ENCODE results near the gene ELK3. TPM values are rescaled to one million over a fixed set of nuclear protein-coding genes. Genes with fewer than 3 reads are reported as not detected.

The ELK3 gene
- total and polyA plus RNA-seq, 2 of the 13 experiments (the other 11 are each of a cell fraction or from before 2014, with no cell fraction given) = 2.9 to 3.2 TPM

DNA sequence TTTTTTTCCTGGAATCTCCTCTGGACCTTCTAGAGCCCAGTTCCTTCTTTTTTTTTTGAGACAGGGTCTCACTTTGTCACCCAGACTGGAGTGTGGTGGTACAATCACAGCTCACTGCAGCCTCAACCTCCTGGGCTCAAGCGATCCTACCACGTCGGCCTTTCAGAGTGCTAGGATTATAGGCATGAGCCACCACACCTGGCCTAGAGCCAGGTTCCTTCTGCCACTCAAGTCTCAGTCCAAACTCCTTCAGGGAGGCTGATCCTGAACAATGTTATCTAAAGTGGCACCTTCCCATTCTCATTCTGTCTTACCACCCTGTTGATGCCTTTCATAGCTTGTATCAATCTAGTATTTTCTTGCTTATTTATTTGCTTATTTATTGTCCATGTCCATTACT is 22.3 kb upstream of the ELK3 start (continued):
- TF ChIP-seq, protein P1, sequence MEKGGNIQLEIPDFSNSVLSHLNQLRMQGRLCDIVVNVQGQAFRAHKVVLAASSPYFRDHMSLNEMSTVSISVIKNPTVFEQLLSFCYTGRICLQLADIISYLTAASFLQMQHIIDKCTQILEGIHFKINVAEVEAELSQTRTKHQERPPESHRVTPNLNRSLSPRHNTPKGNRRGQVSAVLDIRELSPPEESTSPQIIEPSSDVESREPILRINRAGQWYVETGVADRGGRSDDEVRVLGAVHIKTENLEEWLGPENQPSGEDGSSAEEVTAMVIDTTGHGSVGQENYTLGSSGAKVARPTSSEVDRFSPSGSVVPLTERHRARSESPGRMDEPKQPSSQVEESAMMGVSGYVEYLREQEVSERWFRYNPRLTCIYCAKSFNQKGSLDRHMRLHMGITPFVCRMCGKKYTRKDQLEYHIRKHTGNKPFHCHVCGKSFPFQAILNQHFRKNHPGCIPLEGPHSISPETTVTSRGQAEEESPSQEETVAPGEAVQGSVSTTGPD (CRISPR knock-in tag; IDR thresholded peaks at IDR 0.05) = no peak
- TF ChIP-seq KLF6 (CRISPR knock-in tag; IDR thresholded peaks at IDR 0.05) (no peak), ZNF737 (CRISPR knock-in tag; IDR thresholded peaks at IDR 0.05; ENCODE audit: borderline replicate concordance) (no peak)

DNA sequence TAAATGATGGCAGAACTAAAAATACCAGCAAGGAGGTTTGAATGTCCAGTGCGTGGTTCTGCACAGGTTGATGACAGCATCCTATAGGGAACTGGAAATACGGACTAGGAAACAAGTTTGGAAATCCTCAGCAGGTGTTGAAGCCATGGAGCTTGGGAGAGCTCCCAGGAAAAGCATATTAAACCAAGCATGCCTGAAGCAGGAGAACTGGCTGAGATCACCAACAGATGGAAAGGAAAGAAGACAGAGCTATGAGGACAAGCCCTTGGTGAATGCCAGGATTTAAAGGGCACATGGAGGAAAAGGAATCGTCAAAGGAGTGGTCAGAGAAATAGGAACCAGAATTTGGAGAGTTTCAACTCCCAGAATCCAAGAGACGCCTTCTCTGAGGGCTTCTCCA is 21.2 kb upstream of the ELK3 start:
- Histone ChIP-seq H2AFZ (ENCODE audit: low read length) (no peak overlapping the region), H3K9me3 (ENCODE audit: low read length) (no peaks in the 10 kb centered on the region), H3K4me3 (replicated peaks in 1 of 3; ENCODE audit: insufficient read depth in 1 of 3, low read depth in 2 of 3, low read length in 3 of 3) (no peak overlapping the region), H3K27me3 (ENCODE audit: control insufficient read depth in 1 of 2, insufficient read depth in 2 of 2, low read length in 2 of 2) (peaks cover 0 to 21% of the 10 kb centered on the region in 2 experiments; a peak in 1 of 5 replicates), H3K4me2 (ENCODE audit: low read depth, low read length) (no peak overlapping the region), H3K79me2 (ENCODE audit: insufficient read depth, low read length) (no peaks in the 10 kb centered on the region), H3K36me3 (replicated peaks in 1 of 2; ENCODE audit: control insufficient read depth in 1 of 2, insufficient read depth in 2 of 2, low read length in 2 of 2) (no peaks in the 10 kb centered on the region), H4K20me1 (ENCODE audit: insufficient read depth, low read length) (no peaks in the 10 kb centered on the region), H3K27ac (ENCODE audit: extremely low read length, insufficient read depth, low read length) (no peak overlapping the region), H3K4me1 (ENCODE audit: insufficient read depth, low read length) (no peaks in the 10 kb centered on the region), H3K9ac (ENCODE audit: insufficient read depth, low read depth, low read length) (no peak overlapping the region)
- TF ChIP-seq ZNF24 (IDR thresholded peaks at IDR 0.05) (no peak), ZNF136 (CRISPR knock-in tag; IDR thresholded peaks at IDR 0.05; ENCODE audit: low read depth) (no peak), MTA1 (CRISPR knock-in tag; IDR thresholded peaks at IDR 0.05; ENCODE audit: borderline replicate concordance) (no peak), ZNF788 (CRISPR knock-in tag; IDR thresholded peaks at IDR 0.05; ENCODE audit: borderline replicate concordance) (no peak), ZMAT3 (CRISPR knock-in tag; conservative IDR thresholded peaks at IDR 0.05) (no peak), ZNF563 (CRISPR knock-in tag; IDR thresholded peaks at IDR 0.05) (no peak)
- TF ChIP-seq, protein P2, sequence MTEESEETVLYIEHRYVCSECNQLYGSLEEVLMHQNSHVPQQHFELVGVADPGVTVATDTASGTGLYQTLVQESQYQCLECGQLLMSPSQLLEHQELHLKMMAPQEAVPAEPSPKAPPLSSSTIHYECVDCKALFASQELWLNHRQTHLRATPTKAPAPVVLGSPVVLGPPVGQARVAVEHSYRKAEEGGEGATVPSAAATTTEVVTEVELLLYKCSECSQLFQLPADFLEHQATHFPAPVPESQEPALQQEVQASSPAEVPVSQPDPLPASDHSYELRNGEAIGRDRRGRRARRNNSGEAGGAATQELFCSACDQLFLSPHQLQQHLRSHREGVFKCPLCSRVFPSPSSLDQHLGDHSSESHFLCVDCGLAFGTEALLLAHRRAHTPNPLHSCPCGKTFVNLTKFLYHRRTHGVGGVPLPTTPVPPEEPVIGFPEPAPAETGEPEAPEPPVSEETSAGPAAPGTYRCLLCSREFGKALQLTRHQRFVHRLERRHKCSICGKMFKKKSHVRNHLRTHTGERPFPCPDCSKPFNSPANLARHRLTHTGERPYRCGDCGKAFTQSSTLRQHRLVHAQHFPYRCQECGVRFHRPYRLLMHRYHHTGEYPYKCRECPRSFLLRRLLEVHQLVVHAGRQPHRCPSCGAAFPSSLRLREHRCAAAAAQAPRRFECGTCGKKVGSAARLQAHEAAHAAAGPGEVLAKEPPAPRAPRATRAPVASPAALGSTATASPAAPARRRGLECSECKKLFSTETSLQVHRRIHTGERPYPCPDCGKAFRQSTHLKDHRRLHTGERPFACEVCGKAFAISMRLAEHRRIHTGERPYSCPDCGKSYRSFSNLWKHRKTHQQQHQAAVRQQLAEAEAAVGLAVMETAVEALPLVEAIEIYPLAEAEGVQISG (CRISPR knock-in tag; IDR thresholded peaks at IDR 0.05) = no peak
- TF ChIP-seq, protein P3, sequence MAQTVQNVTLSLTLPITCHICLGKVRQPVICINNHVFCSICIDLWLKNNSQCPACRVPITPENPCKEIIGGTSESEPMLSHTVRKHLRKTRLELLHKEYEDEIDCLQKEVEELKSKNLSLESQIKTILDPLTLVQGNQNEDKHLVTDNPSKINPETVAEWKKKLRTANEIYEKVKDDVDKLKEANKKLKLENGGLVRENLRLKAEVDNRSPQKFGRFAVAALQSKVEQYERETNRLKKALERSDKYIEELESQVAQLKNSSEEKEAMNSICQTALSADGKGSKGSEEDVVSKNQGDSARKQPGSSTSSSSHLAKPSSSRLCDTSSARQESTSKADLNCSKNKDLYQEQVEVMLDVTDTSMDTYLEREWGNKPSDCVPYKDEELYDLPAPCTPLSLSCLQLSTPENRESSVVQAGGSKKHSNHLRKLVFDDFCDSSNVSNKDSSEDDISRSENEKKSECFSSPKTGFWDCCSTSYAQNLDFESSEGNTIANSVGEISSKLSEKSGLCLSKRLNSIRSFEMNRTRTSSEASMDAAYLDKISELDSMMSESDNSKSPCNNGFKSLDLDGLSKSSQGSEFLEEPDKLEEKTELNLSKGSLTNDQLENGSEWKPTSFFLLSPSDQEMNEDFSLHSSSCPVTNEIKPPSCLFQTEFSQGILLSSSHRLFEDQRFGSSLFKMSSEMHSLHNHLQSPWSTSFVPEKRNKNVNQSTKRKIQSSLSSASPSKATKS (CRISPR knock-in tag; IDR thresholded peaks at IDR 0.05) = no peak
- TF ChIP-seq, protein P4, sequence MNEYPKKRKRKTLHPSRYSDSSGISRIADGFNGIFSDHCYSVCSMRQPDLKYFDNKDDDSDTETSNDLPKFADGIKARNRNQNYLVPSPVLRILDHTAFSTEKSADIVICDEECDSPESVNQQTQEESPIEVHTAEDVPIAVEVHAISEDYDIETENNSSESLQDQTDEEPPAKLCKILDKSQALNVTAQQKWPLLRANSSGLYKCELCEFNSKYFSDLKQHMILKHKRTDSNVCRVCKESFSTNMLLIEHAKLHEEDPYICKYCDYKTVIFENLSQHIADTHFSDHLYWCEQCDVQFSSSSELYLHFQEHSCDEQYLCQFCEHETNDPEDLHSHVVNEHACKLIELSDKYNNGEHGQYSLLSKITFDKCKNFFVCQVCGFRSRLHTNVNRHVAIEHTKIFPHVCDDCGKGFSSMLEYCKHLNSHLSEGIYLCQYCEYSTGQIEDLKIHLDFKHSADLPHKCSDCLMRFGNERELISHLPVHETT (CRISPR knock-in tag; conservative IDR thresholded peaks at IDR 0.05) = no peak
- no TSS peak for BruUV-seq (replicated peaks)
- in situ Hi-C loops (cut with HindIII; ENCODE audit: extremely low pct_ligation_motif_present, low pct_unique_long_range_greater_than_20kb) = no loop called here
- CTCF ChIA-PET (ENCODE audit: low intra/inter-chr PET ratio, low total read pairs) = no interaction called here
- WGBS (ENCODE audit: low lambda C conversion rate) = 7% methylated on average over 4 of the region's 4 CpGs
- intact Hi-C loops (cut with micrococcal nuclease; ENCODE audit: unreplicated experiment) = no loop called here
- FAIRE-seq (no peak), ATAC-seq (no peak), DNase-seq (ENCODE audit: low spot score) (no peak)
- POLR2A ChIA-PET = no interaction called here

Measured in HepG2 (cell line).